ENCODE results near the gene NDUFS7.

Gene NDUFS7

GRCh38 chr19:1383312-1384084, at the start of gene NDUFS7:
NDUFS7 (plus strand) TSS chr19:1383907; CDS start chr19:1383927, 20 bp downstream.
- peak; percentile 82 to 84 for DNase-seq (ENCODE audit: extremely low read depth in 1 of 2, low read depth in 1 of 2)

GRCh38 chr19:1336079-1336684, 47.5 kb upstream of the NDUFS7 start:
- no peak for DNase-seq (ENCODE audit: extremely low read depth in 1 of 2, low read depth in 1 of 2)

GRCh38 chr19:1340681-1341469, 42.8 kb upstream of the NDUFS7 start:
- no peak for DNase-seq (ENCODE audit: extremely low read depth in 1 of 2, low read depth in 1 of 2)

- no peak for DNase-seq (ENCODE audit: extremely low read depth in 1 of 2, low read depth in 1 of 2)
Observed at GRCh38 chr19:1343041-1343440, 40.7 kb upstream of the NDUFS7 start.

- DNase-seq (ENCODE audit: extremely low read depth in 1 of 2, low read depth in 1 of 2) = no peak
Observed at GRCh38 chr19:1349211-1349610, 34.5 kb upstream of the NDUFS7 start.

- DNase-seq (ENCODE audit: extremely low read depth in 1 of 2, low read depth in 1 of 2) = no peak
Observed at GRCh38 chr19:1350867-1351266, 32.8 kb upstream of the NDUFS7 start.

- DNase-seq (ENCODE audit: extremely low read depth in 1 of 2, low read depth in 1 of 2) = no peak
Observed at GRCh38 chr19:1351381-1351851, 32.3 kb upstream of the NDUFS7 start.

- DNase-seq (ENCODE audit: extremely low read depth in 1 of 2, low read depth in 1 of 2) = no peak
Observed at GRCh38 chr19:1353144-1353543, 30.6 kb upstream of the NDUFS7 start.

- peak in 1 of 2 donors; percentile 19 for DNase-seq (ENCODE audit: extremely low read depth in 1 of 2, low read depth in 1 of 2)
Observed at GRCh38 chr19:1354970-1355567, 28.6 kb upstream of the NDUFS7 start.

- no peak for DNase-seq (ENCODE audit: extremely low read depth in 1 of 2, low read depth in 1 of 2)
Observed at GRCh38 chr19:1355568-1356507, 27.9 kb upstream of the NDUFS7 start.

GRCh38 chr19:1356508-1356865, 27.2 kb upstream of the NDUFS7 start:
- DNase-seq (ENCODE audit: extremely low read depth in 1 of 2, low read depth in 1 of 2) = no peak

- no peak for DNase-seq (ENCODE audit: extremely low read depth in 1 of 2, low read depth in 1 of 2)
Observed at GRCh38 chr19:1357531-1358109, 26.1 kb upstream of the NDUFS7 start.

- no peak for DNase-seq (ENCODE audit: extremely low read depth in 1 of 2, low read depth in 1 of 2)
Observed at GRCh38 chr19:1360126-1360817, 23.4 kb upstream of the NDUFS7 start.

GRCh38 chr19:1360818-1361461, 22.8 kb upstream of the NDUFS7 start:
- DNase-seq (ENCODE audit: extremely low read depth in 1 of 2, low read depth in 1 of 2) = no peak

- no peak for DNase-seq (ENCODE audit: extremely low read depth in 1 of 2, low read depth in 1 of 2)
Observed at GRCh38 chr19:1361601-1362386, 21.9 kb upstream of the NDUFS7 start.

GRCh38 chr19:1362387-1363257, 21.1 kb upstream of the NDUFS7 start:
- DNase-seq (ENCODE audit: extremely low read depth in 1 of 2, low read depth in 1 of 2) = no peak

GRCh38 chr19:1363599-1363998, 20.1 kb upstream of the NDUFS7 start:
- DNase-seq (ENCODE audit: extremely low read depth in 1 of 2, low read depth in 1 of 2) = no peak

Measured in stimulated activated CD8-positive, alpha-beta memory T cell treated with anti-CD3 and anti-CD28 coated beads, Interleukin-7, amount 100 ng/mL, for 48 hours (primary cell).